HUES64 (cell line): Measurements from ENCODE around the gene SERPINA12.

ENCODE experiments used
- H3K27ac ChIP-seq: 2 replicates; pipeline ENCODE4 v1.7.0; 2013; ENCODE audit warnings: low read depth, low read length, inconsistent platforms
- H3K27me3 ChIP-seq: 2 replicates; pipeline ENCODE4 v1.6.1; 2013; ENCODE audit warnings: mild to moderate bottlenecking, low read length; ENCODE audit not compliant: insufficient read depth
- H3K36me3 ChIP-seq: 2 replicates; pipeline ENCODE4 v1.6.1; 2013; ENCODE audit warnings: mild to moderate bottlenecking, low read length; ENCODE audit not compliant: insufficient read depth
- H3K4me1 ChIP-seq: 2 replicates; pipeline ENCODE4 v1.6.1; 2013; ENCODE audit warnings: mild to moderate bottlenecking, low read length, moderate library complexity; ENCODE audit not compliant: insufficient read depth
- H3K4me3 ChIP-seq: 2 replicates; pipeline ENCODE4 v1.5.1; 2013; ENCODE audit warnings: mild to moderate bottlenecking, low read length, moderate library complexity
- H3K9ac ChIP-seq: 2 replicates; pipeline ENCODE4 v1.6.1; 2013; ENCODE audit warnings: mild to moderate bottlenecking, low read depth, low read length
- H3K9me3 ChIP-seq: 2 replicates; pipeline ENCODE4 v1.6.1; 2013; ENCODE audit warnings: low read depth, low read length; ENCODE audit not compliant: insufficient read depth
- WGBS: fragments of 150-250, 120-280 bp; methylation state at CpG from one replicate; pipeline ENCODE4 v1.1.7; 2013; ENCODE audit warnings: missing lambda C conversion rate; 5-methylcytosine and 5-hydroxymethylcytosine counted together

Gene SERPINA12

DNA sequence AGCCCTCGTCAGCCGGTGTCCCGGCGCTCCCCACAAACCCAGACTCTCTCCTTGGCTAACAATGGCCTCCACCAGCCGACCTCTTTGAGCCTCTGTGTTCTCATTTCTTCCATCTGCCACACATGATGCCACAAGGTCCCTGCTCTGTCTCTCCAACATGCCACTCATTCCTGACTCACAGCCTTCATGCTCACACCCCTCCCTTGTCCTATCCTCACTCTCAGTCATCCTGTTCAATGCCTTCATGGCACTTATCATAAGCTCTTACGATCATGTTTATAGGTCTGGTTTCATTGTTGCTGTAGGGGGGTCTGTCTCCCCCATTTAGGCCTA is 47.1 kb downstream of the SERPINA12 start:
- Histone ChIP-seq H3K9ac (no peak overlapping the region), H3K27me3 (no peaks in the 10 kb centered on the region), H3K9me3 (peaks cover 11% of the 10 kb centered on the region), H3K4me3 (no peak overlapping the region), H3K4me1 (no peaks in the 10 kb centered on the region), H3K27ac (no peak overlapping the region), H3K36me3 (no peaks in the 10 kb centered on the region)
- WGBS = 93% methylated on average over 6 of the region's 6 CpGs

DNA sequence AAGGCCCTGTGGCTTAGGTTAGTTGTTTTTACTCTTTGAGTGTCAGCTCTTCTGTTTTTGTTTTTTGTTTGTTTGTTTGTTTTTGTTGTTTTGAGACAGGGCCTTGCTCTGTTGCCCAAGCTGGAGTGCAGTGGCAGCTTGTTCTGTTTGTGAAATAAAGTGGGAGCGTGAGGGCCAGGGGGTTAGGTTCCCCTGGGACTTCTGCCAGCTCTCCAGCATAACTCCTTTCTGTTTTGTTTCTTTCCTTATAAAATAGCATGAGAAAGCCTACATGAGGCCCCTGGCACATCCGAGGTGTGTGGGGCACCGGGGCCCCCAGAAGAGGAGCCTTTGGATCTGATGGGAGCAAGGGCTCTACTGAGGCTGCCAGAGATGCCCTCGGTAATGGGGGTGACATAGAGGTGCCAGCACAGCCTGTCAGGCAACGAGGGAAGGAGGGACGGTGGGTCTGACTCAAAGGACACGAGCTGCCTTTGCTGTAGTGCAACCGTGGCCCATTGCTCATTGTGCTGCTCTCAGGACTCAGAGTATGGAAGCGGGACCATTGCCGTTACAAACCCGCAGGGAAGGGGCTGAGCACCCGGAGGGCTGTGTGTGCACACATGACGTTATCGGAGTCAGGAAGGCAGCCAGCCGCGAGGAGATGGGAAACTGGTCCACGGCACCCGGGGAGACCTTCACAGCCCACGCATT is 47.6 kb downstream of the SERPINA12 start:
- H3K27me3 ChIP-seq = no peaks in the 10 kb centered on the region
- WGBS = 94% methylated on average over 19 of the region's 19 CpGs
- no peak overlapping the region for H3K9ac ChIP-seq
- H3K27ac ChIP-seq = no peak overlapping the region
- H3K36me3 ChIP-seq = no peaks in the 10 kb centered on the region
- H3K9me3 ChIP-seq = peaks cover 14% of the 10 kb centered on the region
- H3K4me3 ChIP-seq = no peak overlapping the region
- H3K4me1 ChIP-seq = no peaks in the 10 kb centered on the region

DNA sequence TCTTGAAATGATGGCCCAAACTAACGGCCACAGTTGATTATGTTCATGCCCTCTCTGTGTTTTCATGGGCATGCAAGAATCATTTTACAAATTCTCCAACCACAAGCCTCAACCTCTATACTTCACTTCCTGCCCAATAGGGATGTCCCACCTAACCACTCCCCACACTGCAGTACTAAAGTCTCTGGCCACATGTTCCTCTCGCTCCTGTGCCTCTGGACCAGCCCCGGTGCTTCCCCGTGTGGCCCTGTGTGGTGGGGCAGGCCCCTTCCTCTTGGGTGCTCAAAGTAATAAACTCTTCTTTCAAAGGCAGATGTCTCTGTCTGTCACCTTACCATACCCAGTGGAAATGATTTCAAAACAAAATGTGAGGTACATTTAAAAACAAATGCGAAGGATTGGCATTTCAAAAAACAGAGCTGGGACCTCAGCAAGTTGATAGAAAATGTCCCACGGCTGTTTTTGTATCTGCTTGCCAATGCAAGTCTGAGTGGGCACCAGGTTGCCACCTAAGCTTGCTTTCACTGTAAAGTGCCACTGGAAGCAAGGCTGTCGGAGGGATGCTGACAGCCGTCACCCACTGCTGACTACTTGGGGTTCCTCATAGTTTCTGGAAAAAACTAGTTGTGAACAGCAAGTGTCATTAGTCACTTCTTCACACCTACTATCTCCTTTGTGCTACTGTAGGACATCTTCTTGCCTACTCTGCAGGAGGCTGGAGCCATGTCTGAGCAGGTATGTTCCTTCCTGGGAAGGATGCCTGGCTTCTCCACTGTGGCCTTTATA is 48.4 kb downstream of the SERPINA12 start:
- H3K9ac ChIP-seq = no peak overlapping the region
- 88% methylated on average over 8 of the region's 8 CpGs for WGBS
- H3K27me3 ChIP-seq = no peaks in the 10 kb centered on the region
- H3K9me3 ChIP-seq = peaks cover 14% of the 10 kb centered on the region
- H3K4me1 ChIP-seq = no peaks in the 10 kb centered on the region
- no peak overlapping the region for H3K4me3 ChIP-seq
- no peaks in the 10 kb centered on the region for H3K36me3 ChIP-seq
- H3K27ac ChIP-seq = no peak overlapping the region

DNA sequence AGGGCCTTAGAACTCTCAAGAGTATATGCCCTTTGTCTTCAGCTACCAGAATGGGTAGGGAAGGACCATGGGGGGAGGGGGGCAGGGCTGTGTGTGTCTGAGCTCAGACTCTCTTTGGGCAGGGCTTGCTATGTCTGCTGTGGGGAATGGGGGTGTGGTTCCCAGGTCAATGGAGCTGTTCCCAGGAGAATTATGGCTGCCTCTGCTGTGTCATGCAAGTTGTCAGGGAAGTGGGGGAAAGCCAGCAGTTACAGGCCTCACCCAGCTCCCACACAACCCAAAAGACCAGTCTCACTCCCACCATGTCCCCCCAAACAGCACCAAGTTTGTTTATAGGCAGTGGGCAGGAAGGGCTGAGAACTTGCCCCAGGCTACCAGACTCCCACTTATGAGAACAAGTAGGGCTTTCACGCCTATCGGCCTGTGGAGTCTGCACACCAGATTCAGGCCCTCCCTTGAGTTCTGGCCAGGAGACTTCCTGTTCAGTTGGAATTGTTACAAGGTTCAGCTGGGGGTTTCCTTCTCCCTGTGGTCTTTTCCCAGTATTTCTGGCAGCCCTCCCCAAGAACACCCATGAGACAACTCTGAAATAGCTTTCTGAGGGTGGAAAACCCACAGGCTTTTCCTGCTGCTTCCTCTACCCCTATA is 50.6 kb downstream of the SERPINA12 start:
- H3K4me1 ChIP-seq = no peaks in the 10 kb centered on the region
- H3K36me3 ChIP-seq = no peaks in the 10 kb centered on the region
- H3K27ac ChIP-seq = no peak overlapping the region
- WGBS = 66% methylated on average over 2 of the region's 2 CpGs
- H3K9me3 ChIP-seq = 0 out of 2 replicates have a peak, but pooled peaks cover 5% of the 10 kb centered on the region
- H3K4me3 ChIP-seq = no peak overlapping the region
- no peaks in the 10 kb centered on the region for H3K27me3 ChIP-seq
- no peak overlapping the region for H3K9ac ChIP-seq

DNA sequence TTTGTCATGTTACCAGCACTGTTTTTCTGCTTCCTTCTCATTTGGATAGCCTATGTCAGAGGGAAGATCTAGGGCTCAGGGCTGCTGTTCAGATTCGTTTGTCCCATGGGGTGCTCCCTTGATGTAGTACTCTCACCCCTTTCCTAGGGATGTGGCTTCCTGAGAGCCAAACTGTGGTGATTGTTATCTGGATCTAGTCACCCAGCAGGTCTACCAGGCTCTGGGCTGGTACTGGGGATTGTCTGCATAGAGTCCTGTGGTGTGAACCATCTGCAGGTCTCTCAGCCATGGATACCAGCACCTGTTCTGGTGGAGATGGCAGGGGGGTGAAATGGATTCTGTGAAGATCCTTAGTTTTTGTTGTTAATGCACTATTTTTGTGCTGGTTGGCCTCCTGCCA is 51.2 kb downstream of the SERPINA12 start:
- Histone ChIP-seq H3K27ac (no peak overlapping the region), H3K9me3 (0 out of 2 replicates have a peak, but pooled peaks cover 5% of the 10 kb centered on the region), H3K9ac (no peak overlapping the region), H3K36me3 (no peaks in the 10 kb centered on the region), H3K4me3 (no peak overlapping the region), H3K27me3 (no peaks in the 10 kb centered on the region), H3K4me1 (no peaks in the 10 kb centered on the region)
- 86% methylated on average over 1 of the region's 1 CpG for WGBS

DNA sequence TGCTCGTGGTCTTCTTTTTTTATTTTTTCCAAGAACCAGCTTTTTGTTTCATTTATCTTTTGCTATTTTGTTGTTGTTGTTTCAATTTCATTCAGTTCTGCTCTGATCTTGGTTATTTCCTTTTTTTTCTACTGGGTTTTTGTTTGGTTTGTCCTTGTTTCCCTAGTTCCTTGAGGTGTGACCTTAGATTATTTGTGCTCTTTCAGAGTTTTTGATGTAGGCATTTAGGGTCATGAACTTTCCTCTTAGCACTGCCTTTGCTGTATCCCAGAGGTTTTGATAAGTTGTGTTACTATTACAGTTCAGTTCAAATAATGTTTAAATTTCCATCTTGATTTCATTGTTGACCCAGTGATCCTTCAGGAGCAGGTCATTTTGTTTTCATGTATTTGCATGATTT is 53.3 kb downstream of the SERPINA12 start:
- no peak overlapping the region for H3K9ac ChIP-seq
- no peak overlapping the region for H3K27ac ChIP-seq
- 0 out of 2 replicates have a peak, but pooled peaks cover 5% of the 10 kb centered on the region for H3K9me3 ChIP-seq
- no peaks in the 10 kb centered on the region for H3K36me3 ChIP-seq
- peaks cover 19% of the 10 kb centered on the region for H3K4me1 ChIP-seq
- H3K4me3 ChIP-seq = no peak overlapping the region
- WGBS = no CpG with 5 or more reads among the region's 1 CpG
- no peaks in the 10 kb centered on the region for H3K27me3 ChIP-seq

DNA sequence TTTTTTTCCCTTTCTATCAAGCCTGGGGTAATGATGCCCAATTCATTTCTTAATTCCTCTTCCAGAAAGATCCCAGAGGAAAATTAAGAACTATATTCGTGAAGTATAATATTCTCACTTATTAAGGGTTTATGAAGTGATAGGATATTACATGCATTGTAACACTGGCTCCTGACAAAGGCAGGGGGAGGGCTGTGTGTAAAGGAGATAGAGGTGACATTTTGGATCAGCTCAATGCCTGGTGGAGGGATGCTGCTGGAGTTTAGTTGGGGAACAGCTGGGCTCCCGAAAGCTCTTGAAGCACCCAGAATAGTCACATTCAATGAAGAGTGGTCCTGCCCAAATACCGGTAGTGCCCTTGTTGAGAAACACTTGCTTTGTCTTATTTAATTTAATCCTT is 57.4 kb downstream of the SERPINA12 start:
- peak overlapping the region; percentile 54 for H3K27ac ChIP-seq
- 0 out of 2 replicates have a peak, but pooled peaks cover 4% of the 10 kb centered on the region for H3K9me3 ChIP-seq
- peaks cover 28% of the 10 kb centered on the region for H3K4me1 ChIP-seq
- 67% methylated on average over 2 of the region's 3 CpGs for whole genome bisulfite sequencing
- no peaks in the 10 kb centered on the region for H3K27me3 ChIP-seq
- peak overlapping the region; percentile 9 for H3K4me3 ChIP-seq
- no peaks in the 10 kb centered on the region for H3K36me3 ChIP-seq
- no peak overlapping the region for H3K9ac ChIP-seq

DNA sequence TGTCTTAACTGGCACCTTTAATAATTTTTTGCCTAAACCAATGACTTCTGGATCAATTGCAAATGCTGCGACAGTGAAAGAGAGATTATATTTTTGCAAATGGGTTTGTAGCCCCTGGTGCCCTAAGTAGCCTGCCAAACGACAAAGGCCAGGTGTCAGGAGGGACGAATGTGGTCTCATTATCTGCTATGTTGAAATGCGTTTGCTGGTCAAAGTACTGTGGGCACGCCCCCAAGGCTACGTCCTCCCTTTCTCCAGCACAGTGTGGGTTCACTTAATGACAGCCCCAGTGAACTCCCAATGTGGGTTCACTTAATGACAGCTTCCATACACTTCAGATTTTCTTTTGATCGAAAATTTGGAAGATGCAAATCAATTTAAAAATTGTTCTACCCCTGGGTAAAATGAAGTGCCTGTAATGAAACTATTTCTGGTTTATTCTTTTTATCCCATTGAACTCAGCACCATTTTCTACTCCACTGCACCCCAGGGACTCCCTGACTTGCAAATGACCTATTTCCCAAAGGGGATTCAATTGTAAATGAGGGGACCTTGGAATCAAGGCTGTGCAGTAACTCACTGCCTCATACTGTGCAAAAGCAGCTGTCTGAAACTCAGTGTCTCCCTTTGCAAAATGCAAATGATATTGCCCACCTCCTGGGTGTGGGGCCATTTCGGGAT is 58.0 kb downstream of the SERPINA12 start:
- 13% methylated on average over 7 of the region's 8 CpGs for WGBS
- Histone ChIP-seq H3K4me1 (peaks cover 28% of the 10 kb centered on the region), H3K27me3 (no peaks in the 10 kb centered on the region), H3K4me3 (peak overlapping the region; percentile 9), H3K9me3 (0 out of 2 replicates have a peak, but pooled peaks cover 3% of the 10 kb centered on the region), H3K9ac (no peak overlapping the region), H3K27ac (peak overlapping the region; percentile 54; the same call in 1 of the 2 replicates), H3K36me3 (no peaks in the 10 kb centered on the region)

DNA sequence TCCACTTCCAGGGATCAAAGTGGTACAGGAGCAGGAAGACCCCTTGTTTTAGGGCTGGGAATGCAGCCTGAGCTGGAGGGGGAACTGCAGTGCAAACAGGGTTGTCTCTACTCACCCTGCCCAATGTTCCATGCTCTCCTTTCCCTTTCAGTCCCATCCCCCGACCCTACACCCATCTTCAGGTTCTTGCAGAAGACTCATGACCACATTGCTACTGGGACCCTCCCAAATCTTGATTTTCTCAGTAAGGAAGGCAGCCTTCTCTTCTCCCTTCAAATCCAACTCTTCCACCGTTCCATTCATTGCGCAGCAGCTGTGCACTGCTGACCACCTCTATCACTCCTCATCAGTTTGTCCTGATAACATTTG is 58.6 kb downstream of the SERPINA12 start:
- no peaks in the 10 kb centered on the region for H3K27me3 ChIP-seq
- WGBS = 80% methylated on average over 3 of the region's 3 CpGs

DNA sequence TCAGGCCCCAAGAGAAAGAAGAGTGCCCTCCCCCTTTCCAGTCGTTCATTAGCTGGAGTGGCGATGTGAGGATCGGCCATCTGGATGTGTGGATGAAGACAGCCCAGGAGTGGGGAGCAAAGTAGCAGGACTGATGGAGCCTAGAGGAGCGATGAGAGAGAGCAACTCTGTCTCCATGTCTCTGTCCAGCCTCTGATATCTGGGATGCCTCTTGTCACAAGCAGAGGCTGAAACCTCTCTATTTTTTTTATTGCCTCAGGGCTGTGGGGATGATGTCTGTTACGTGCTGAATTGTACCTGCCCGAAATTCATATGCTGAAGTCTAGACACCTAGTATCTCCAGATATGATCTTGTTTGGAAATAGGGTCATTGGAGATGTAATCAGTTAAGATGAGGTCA is 59.3 kb downstream of the SERPINA12 start:
- H3K4me3 ChIP-seq = no peak overlapping the region
- no peaks in the 10 kb centered on the region for H3K27me3 ChIP-seq
- H3K9me3 ChIP-seq = 0 out of 2 replicates have a peak, but pooled peaks cover 3% of the 10 kb centered on the region
- no peaks in the 10 kb centered on the region for H3K36me3 ChIP-seq
- 91% methylated on average over 6 of the region's 6 CpGs for WGBS
- no peak overlapping the region for H3K9ac ChIP-seq
- H3K27ac ChIP-seq = no peak overlapping the region
- H3K4me1 ChIP-seq = peaks cover 28% of the 10 kb centered on the region

More for the DNA sequence above, 58.6 kb downstream of the SERPINA12 start:
- peaks cover 28% of the 10 kb centered on the region for H3K4me1 ChIP-seq
- no peak overlapping the region for H3K4me3 ChIP-seq
- 0 out of 2 replicates have a peak, but pooled peaks cover 3% of the 10 kb centered on the region for H3K9me3 ChIP-seq
- peak overlapping the region; percentile 54; the same call in 1 of the 2 replicates for H3K27ac ChIP-seq
- no peak overlapping the region for H3K9ac ChIP-seq
- H3K36me3 ChIP-seq = no peaks in the 10 kb centered on the region
